ENCODE data around the gene CCSAP.

The CCSAP gene

GRCh38 chr1:229368347-229368746 is 25.5 kb upstream of the CCSAP start:
- WGBS: 79% methylated on average over 2 of the region's 2 CpGs
- H3K23ac ChIP-seq (ENCODE audit: low read length in 2 of 2): no peak overlapping the region
- no peak overlapping the region for H3K27ac ChIP-seq (ENCODE audit: low read length, poor library complexity, severe bottlenecking)
- no peaks in the 10 kb centered on the region for H3K4me1 ChIP-seq (ENCODE audit: control insufficient read depth, insufficient read depth, low read depth, low read length)
- H3K14ac ChIP-seq (ENCODE audit: low read length in 2 of 2): no peak overlapping the region
- H3K4ac ChIP-seq (ENCODE audit: low read depth in 1 of 2, low read length in 2 of 2): no peak overlapping the region
- no peak overlapping the region for H3K4me3 ChIP-seq (ENCODE audit: insufficient read depth in 1 of 2, low read depth in 1 of 2, low read length in 2 of 2)
- H2BK15ac ChIP-seq (ENCODE audit: low read depth, poor library complexity, severe bottlenecking): no peak overlapping the region
- no peak overlapping the region for H4K91ac ChIP-seq (ENCODE audit: low read length)
- H3K79me1 ChIP-seq (replicated peaks; ENCODE audit: low read length, poor library complexity, severe bottlenecking): no peaks in the 10 kb centered on the region
- H2BK12ac ChIP-seq (ENCODE audit: low read length in 2 of 2): no peak overlapping the region
- H3K9ac ChIP-seq (ENCODE audit: low read length): no peak overlapping the region
- H3K27me3 ChIP-seq (ENCODE audit: control insufficient read depth in 1 of 2, insufficient read depth in 1 of 2, low read length in 2 of 2): peaks cover 14 to 39% of the 10 kb centered on the region in 2 experiments
- H2BK5ac ChIP-seq (ENCODE audit: low read depth, low read length, poor library complexity, severe bottlenecking): no peak overlapping the region
- no peaks in the 10 kb centered on the region for H3K9me3 ChIP-seq (ENCODE audit: control insufficient read depth, low read length)
- no peak overlapping the region for H2AFZ ChIP-seq (ENCODE audit: low read depth, low read length)
- no peak for DNase-seq
- H3K4me2 ChIP-seq (ENCODE audit: low read length, poor library complexity, severe bottlenecking): no peak overlapping the region
- H2AK5ac ChIP-seq (ENCODE audit: low read length, severe bottlenecking): no peak overlapping the region
- no peaks in the 10 kb centered on the region for H3K36me3 ChIP-seq (ENCODE audit: control insufficient read depth in 1 of 2, insufficient read depth in 2 of 2, low read depth in 1 of 2, low read length in 2 of 2)
- no peak overlapping the region for H2BK120ac ChIP-seq (ENCODE audit: low read depth, low read length)
- no peak overlapping the region for H3K18ac ChIP-seq (ENCODE audit: low read depth in 1 of 2, low read length in 2 of 2)
- H4K8ac ChIP-seq (ENCODE audit: low read length): no peak overlapping the region

DNA sequence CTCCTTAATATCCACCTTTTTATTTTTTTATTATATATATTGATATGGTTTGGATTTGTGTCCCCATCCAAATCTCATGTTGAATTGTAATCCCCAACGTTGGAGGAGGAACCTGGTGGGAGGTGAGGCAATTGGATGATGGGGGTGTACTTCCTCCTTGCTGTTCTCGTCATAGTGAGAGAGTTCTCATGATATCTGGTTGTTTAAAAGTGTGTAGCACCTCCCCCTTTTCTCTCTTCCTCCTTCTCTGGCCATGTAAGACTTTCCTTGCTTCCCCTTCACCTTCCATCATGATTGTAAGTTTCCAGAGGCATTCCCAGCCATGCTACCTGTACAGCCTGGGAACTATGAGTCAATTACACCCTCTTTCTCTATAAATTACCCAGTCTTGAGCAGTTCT is 22.7 kb upstream of the CCSAP start:
- H3K36me3 ChIP-seq (ENCODE audit: control insufficient read depth in 1 of 2, insufficient read depth in 2 of 2, low read depth in 1 of 2, low read length in 2 of 2): no peaks in the 10 kb centered on the region
- H2BK5ac ChIP-seq (ENCODE audit: low read depth, low read length, poor library complexity, severe bottlenecking): no peak overlapping the region
- no peak overlapping the region for H2BK120ac ChIP-seq (ENCODE audit: low read depth, low read length)
- no peak overlapping the region for H3K18ac ChIP-seq (ENCODE audit: low read depth in 1 of 2, low read length in 2 of 2)
- H3K9ac ChIP-seq (ENCODE audit: low read length): no peak overlapping the region
- whole genome bisulfite sequencing: 60% methylated on average over 1 of the region's 2 CpGs
- no peak overlapping the region for H3K4me3 ChIP-seq (ENCODE audit: insufficient read depth in 1 of 2, low read depth in 1 of 2, low read length in 2 of 2)
- H3K4me2 ChIP-seq (ENCODE audit: low read length, poor library complexity, severe bottlenecking): no peak overlapping the region
- no peaks in the 10 kb centered on the region for H3K9me3 ChIP-seq (ENCODE audit: control insufficient read depth, low read length)
- H2AK5ac ChIP-seq (ENCODE audit: low read length, severe bottlenecking): no peak overlapping the region
- no peak for DNase-seq
- no peak overlapping the region for H2BK15ac ChIP-seq (ENCODE audit: low read depth, poor library complexity, severe bottlenecking)
- H4K8ac ChIP-seq (ENCODE audit: low read length): no peak overlapping the region
- no peak overlapping the region for H2AFZ ChIP-seq (ENCODE audit: low read depth, low read length)
- H2BK12ac ChIP-seq (ENCODE audit: low read length in 2 of 2): no peak overlapping the region
- H3K27me3 ChIP-seq (ENCODE audit: control insufficient read depth in 1 of 2, insufficient read depth in 1 of 2, low read length in 2 of 2): peaks cover 9 to 37% of the 10 kb centered on the region in 2 experiments
- H4K91ac ChIP-seq (ENCODE audit: low read length): no peak overlapping the region
- H3K4me1 ChIP-seq (ENCODE audit: control insufficient read depth, insufficient read depth, low read depth, low read length): no peaks in the 10 kb centered on the region
- no peaks in the 10 kb centered on the region for H3K79me1 ChIP-seq (replicated peaks; ENCODE audit: low read length, poor library complexity, severe bottlenecking)
- H3K27ac ChIP-seq (ENCODE audit: low read length, poor library complexity, severe bottlenecking): no peak overlapping the region
- no peak overlapping the region for H3K23ac ChIP-seq (ENCODE audit: low read length in 2 of 2)
- no peak overlapping the region for H3K14ac ChIP-seq (ENCODE audit: low read length in 2 of 2)
- no peak overlapping the region for H3K4ac ChIP-seq (ENCODE audit: low read depth in 1 of 2, low read length in 2 of 2)

DNA sequence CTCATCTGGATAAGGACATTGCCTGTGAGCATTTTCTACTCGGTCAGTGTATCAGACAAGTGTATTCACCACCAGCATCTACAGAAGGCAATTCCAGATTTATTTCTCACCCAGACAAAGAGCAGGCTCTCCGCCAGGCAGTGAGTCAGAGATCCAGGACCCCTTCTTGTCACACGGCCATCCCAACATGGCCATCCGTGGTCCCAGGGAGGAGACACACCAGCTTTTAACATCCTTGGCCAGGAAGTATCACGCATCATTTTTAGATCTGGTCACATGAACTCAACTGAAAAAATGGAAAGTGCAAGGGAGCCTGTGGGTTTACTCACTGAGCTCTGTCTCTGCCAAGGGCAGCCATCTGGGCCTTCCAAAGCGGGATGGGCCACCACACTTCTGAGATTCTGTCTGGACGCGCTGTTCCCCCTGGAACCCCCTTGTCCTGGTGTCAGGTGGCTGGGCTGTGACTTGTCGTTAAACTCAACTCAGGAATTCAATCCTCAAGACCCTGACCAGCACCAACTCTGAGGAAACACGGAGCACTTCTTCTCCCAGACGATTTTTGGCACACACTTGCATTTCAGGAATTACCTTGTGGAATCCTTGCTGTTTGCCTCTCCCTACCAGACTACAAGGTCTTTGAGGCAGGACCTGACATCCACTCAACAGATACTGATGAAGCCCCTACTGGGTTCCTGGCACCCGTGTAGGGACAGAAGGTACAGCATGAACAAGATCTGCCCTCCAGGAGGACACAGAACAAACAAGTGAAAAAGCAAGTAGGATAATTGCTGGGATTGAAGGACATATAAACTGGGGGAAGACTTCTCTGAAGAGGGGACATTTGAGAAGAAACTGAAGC is 21.6 kb upstream of the CCSAP start:
- no peaks in the 10 kb centered on the region for H3K79me1 ChIP-seq (replicated peaks; ENCODE audit: low read length, poor library complexity, severe bottlenecking)
- no peak overlapping the region for H3K23ac ChIP-seq (ENCODE audit: low read length in 2 of 2)
- H3K4me1 ChIP-seq (ENCODE audit: control insufficient read depth, insufficient read depth, low read depth, low read length): no peaks in the 10 kb centered on the region
- H2AK5ac ChIP-seq (ENCODE audit: low read length, severe bottlenecking): no peak overlapping the region
- no peak overlapping the region for H4K8ac ChIP-seq (ENCODE audit: low read length)
- H3K9me3 ChIP-seq (ENCODE audit: control insufficient read depth, low read length): no peaks in the 10 kb centered on the region
- H3K4me3 ChIP-seq (ENCODE audit: insufficient read depth in 1 of 2, low read depth in 1 of 2, low read length in 2 of 2): no peak overlapping the region
- H3K4ac ChIP-seq (ENCODE audit: low read depth in 1 of 2, low read length in 2 of 2): no peak overlapping the region
- H3K4me2 ChIP-seq (ENCODE audit: low read length, poor library complexity, severe bottlenecking): no peak overlapping the region
- H3K14ac ChIP-seq (ENCODE audit: low read length in 2 of 2): no peak overlapping the region
- no peak for DNase-seq
- H3K27me3 ChIP-seq (ENCODE audit: control insufficient read depth in 1 of 2, insufficient read depth in 1 of 2, low read length in 2 of 2): peaks cover 12 to 36% of the 10 kb centered on the region in 2 experiments
- H2BK15ac ChIP-seq (ENCODE audit: low read depth, poor library complexity, severe bottlenecking): no peak overlapping the region
- 85% methylated on average over 12 of the region's 12 CpGs for WGBS
- H3K18ac ChIP-seq (ENCODE audit: low read depth in 1 of 2, low read length in 2 of 2): no peak overlapping the region
- H2BK120ac ChIP-seq (ENCODE audit: low read depth, low read length): no peak overlapping the region
- H3K9ac ChIP-seq (ENCODE audit: low read length): no peak overlapping the region
- H2BK5ac ChIP-seq (ENCODE audit: low read depth, low read length, poor library complexity, severe bottlenecking): no peak overlapping the region
- H3K27ac ChIP-seq (ENCODE audit: low read length, poor library complexity, severe bottlenecking): no peak overlapping the region
- no peak overlapping the region for H2AFZ ChIP-seq (ENCODE audit: low read depth, low read length)
- no peak overlapping the region for H4K91ac ChIP-seq (ENCODE audit: low read length)
- H3K36me3 ChIP-seq (ENCODE audit: control insufficient read depth in 1 of 2, insufficient read depth in 2 of 2, low read depth in 1 of 2, low read length in 2 of 2): no peaks in the 10 kb centered on the region
- no peak overlapping the region for H2BK12ac ChIP-seq (ENCODE audit: low read length in 2 of 2)

DNA sequence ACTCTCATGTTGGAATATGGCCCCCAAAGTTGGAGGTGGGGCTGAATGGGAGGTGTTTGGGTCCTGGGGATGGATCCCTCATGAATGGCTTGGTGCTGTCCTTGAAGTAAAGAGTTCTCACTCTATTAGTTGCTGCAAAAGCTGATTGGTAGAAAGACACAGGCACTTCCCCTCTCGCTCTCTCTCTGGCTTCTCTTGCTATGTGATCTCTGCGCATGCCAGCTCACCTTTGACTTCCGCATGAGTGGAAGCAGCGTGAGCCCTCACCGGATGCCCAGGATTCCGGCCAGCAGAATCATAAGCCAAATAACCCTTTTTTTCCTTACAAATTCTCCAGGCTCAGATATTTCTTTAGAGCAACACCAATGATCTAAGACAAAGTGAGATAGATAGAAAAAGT is 20.9 kb upstream of the CCSAP start:
- Histone ChIP-seq H2BK15ac (ENCODE audit: low read depth, poor library complexity, severe bottlenecking) (no peak overlapping the region), H3K18ac (ENCODE audit: low read depth in 1 of 2, low read length in 2 of 2) (no peak overlapping the region), H4K8ac (ENCODE audit: low read length) (no peak overlapping the region), H4K91ac (ENCODE audit: low read length) (no peak overlapping the region), H3K36me3 (ENCODE audit: control insufficient read depth in 1 of 2, insufficient read depth in 2 of 2, low read depth in 1 of 2, low read length in 2 of 2) (no peaks in the 10 kb centered on the region), H3K9ac (ENCODE audit: low read length) (no peak overlapping the region), H3K4ac (ENCODE audit: low read depth in 1 of 2, low read length in 2 of 2) (no peak overlapping the region), H2BK12ac (ENCODE audit: low read length in 2 of 2) (no peak overlapping the region), H3K4me3 (ENCODE audit: insufficient read depth in 1 of 2, low read depth in 1 of 2, low read length in 2 of 2) (no peak overlapping the region), H3K9me3 (ENCODE audit: control insufficient read depth, low read length) (no peaks in the 10 kb centered on the region), H2AFZ (ENCODE audit: low read depth, low read length) (no peak overlapping the region), H3K79me1 (replicated peaks; ENCODE audit: low read length, poor library complexity, severe bottlenecking) (no peaks in the 10 kb centered on the region), H3K27me3 (ENCODE audit: control insufficient read depth in 1 of 2, insufficient read depth in 1 of 2, low read length in 2 of 2) (peaks cover 12 to 35% of the 10 kb centered on the region in 2 experiments), H2BK5ac (ENCODE audit: low read depth, low read length, poor library complexity, severe bottlenecking) (no peak overlapping the region), H3K4me1 (ENCODE audit: control insufficient read depth, insufficient read depth, low read depth, low read length) (no peaks in the 10 kb centered on the region), H3K4me2 (ENCODE audit: low read length, poor library complexity, severe bottlenecking) (no peak overlapping the region), H2AK5ac (ENCODE audit: low read length, severe bottlenecking) (no peak overlapping the region), H3K14ac (ENCODE audit: low read length in 2 of 2) (no peak overlapping the region), H2BK120ac (ENCODE audit: low read depth, low read length) (no peak overlapping the region), H3K27ac (ENCODE audit: low read length, poor library complexity, severe bottlenecking) (no peak overlapping the region), H3K23ac (ENCODE audit: low read length in 2 of 2) (no peak overlapping the region)
- DNase-seq: no peak
- 84% methylated on average over 5 of the region's 6 CpGs for WGBS
